OCI-LY3 (cell line): ENCODE measurements around the gene CPT1B.

Experiments
- H2AFZ ChIP-seq: fragments of 200-600, 300-600 bp; shearing (Covaris generic); 2 replicates; pipeline ENCODE4 v1.6.0; 2014; ENCODE audit warnings: antibody characterized with exemption, low read depth, low read length
- H3K27ac ChIP-seq: fragments of 200-600, 300-600 bp; sonication (generic); 2 replicates; pipeline ENCODE4 v1.5.1; 2014; ENCODE audit warnings: mild to moderate bottlenecking, low read length, moderate library complexity, mixed read lengths
- H3K27me3 ChIP-seq: fragments of 200-600, 300-600 bp; sonication (generic); 2 replicates; pipeline ENCODE4 v1.6.1; 2014; ENCODE audit warnings: low read depth, low read length, mixed read lengths
- H3K36me3 ChIP-seq: fragments of 200-600, 300-600 bp; sonication (generic); replicated peaks from 2 replicates; pipeline ENCODE3; 2014; ENCODE audit warnings: low read depth, low read length, mixed read lengths
- H3K4me1 ChIP-seq: fragments of 300-600, 200-600 bp; sonication (generic); 2 replicates; pipeline ENCODE4 v1.6.1; 2014; ENCODE audit warnings: low read length, mixed read lengths
- H3K4me2 ChIP-seq: fragments of 200-600, 300-600 bp; sonication (generic); 2 replicates; pipeline ENCODE4 v1.6.1; 2014; ENCODE audit warnings: low read length, mixed read lengths
- H3K4me3 ChIP-seq: fragments of 300-600, 200-600 bp; sonication (generic); 2 replicates; pipeline ENCODE4 v1.5.1; 2014; ENCODE audit warnings: antibody characterized with exemption, mild to moderate bottlenecking, low read length, moderate library complexity
- H3K79me2 ChIP-seq: fragments of 300-600, 200-600 bp; shearing (Covaris generic); 2 replicates; pipeline ENCODE4 v1.6.1; 2014; ENCODE audit warnings: mild to moderate bottlenecking, low read length, mixed read lengths
- H3K9ac ChIP-seq: fragments of 300-600, 200-600 bp; shearing (Covaris generic); 2 replicates; pipeline ENCODE4 v1.6.0; 2014; ENCODE audit warnings: mild to moderate bottlenecking, low read length, moderate library complexity
- H3K9me3 ChIP-seq: fragments of 200-600, 300-600 bp; shearing (Covaris generic); 2 replicates; pipeline ENCODE4 v1.6.1; 2014; ENCODE audit warnings: low read length, mixed read lengths; ENCODE audit not compliant: insufficient read depth
- H4K20me1 ChIP-seq: fragments of 200-600, 300-600 bp; sonication (generic); 2 replicates; pipeline ENCODE4 v1.6.1; 2016; ENCODE audit warnings: low read length, mixed read lengths; ENCODE audit not compliant: insufficient read depth
- CTCF ChIP-seq: fragments of 200-600, 300-600 bp; sonication (generic); IDR thresholded peaks from 2 replicates; pipeline ENCODE4 v1.5.1; 2014; ENCODE audit warnings: antibody characterized with exemption, low read length, low read depth
- EZH2phosphoT487 ChIP-seq: fragments of 200-600 bp; shearing (Covaris generic); IDR thresholded peaks from 2 replicates; pipeline ENCODE4 v1.6.1; 2018; ENCODE audit warnings: antibody characterized with exemption, mixed run types, low read depth

CPT1B gene

GRCh38 chr22:50605002-50605612, 26.9 kb upstream of the CPT1B start:
- Histone ChIP-seq H3K4me3 (no peak overlapping the region), H3K9ac (no peak overlapping the region), H3K36me3 (no peaks in the 10 kb centered on the region), H3K4me1 (no peaks in the 10 kb centered on the region), H4K20me1 (no peaks in the 10 kb centered on the region), H3K4me2 (no peak overlapping the region), H3K27me3 (no peaks in the 10 kb centered on the region), H3K79me2 (no peaks in the 10 kb centered on the region), H3K9me3 (no peaks in the 10 kb centered on the region), H3K27ac (no peak overlapping the region), H2AFZ (no peak overlapping the region)
- TF ChIP-seq EZH2phosphoT487 (no peak), CTCF (no peak)

DNA sequence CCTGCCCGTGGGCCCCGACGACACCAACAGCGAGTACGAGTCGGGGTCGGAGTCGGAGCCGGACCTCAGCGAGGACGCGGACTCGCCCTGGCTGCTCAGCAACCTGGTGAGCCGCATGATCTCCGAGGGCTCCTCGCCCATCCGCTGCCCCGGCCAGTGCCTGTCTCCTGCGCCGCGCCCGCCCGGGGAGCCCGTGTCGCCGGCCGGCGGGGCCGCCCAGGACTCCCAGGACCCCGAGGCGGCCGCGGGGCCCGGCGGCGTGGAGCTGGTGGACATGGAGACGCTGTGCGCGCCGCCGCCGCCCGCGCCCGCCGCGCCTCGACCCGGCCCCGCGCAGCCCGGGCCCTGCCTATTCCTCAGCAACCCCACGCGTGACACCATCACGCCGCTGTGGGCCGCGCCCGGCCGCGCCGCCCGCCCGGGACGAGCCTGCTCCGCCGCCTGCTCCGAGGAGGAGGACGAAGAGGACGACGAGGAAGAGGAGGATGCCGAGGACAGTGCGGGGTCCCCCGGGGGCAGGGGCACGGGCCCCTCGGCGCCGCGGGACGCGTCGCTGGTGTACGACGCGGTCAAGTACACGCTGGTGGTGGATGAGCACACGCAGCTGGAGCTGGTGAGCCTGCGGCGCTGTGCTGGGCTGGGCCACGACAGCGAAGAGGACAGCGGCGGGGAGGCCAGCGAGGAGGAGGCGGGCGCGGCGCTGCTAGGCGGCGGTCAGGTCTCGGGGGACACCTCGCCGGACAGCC, 26.2 kb upstream of the CPT1B start:
- H3K9ac ChIP-seq: no peak overlapping the region
- no peaks in the 10 kb centered on the region for H3K4me1 ChIP-seq
- TF ChIP-seq CTCF (no peak), EZH2phosphoT487 (no peak)
- H3K4me2 ChIP-seq: no peak overlapping the region
- H3K27ac ChIP-seq: no peak overlapping the region
- H2AFZ ChIP-seq: no peak overlapping the region
- no peak overlapping the region for H3K4me3 ChIP-seq
- H3K36me3 ChIP-seq: no peaks in the 10 kb centered on the region
- no peaks in the 10 kb centered on the region for H3K9me3 ChIP-seq
- no peaks in the 10 kb centered on the region for H3K27me3 ChIP-seq
- H4K20me1 ChIP-seq: no peaks in the 10 kb centered on the region
- no peaks in the 10 kb centered on the region for H3K79me2 ChIP-seq

- no peak overlapping the region for H3K4me2 ChIP-seq
- H3K27me3 ChIP-seq: no peaks in the 10 kb centered on the region
- H3K4me3 ChIP-seq: no peak overlapping the region
- no peak overlapping the region for H3K27ac ChIP-seq
- H2AFZ ChIP-seq: no peak overlapping the region
- no peaks in the 10 kb centered on the region for H3K9me3 ChIP-seq
- no peaks in the 10 kb centered on the region for H3K36me3 ChIP-seq
- TF ChIP-seq CTCF (no peak), EZH2phosphoT487 (no peak)
- no peak overlapping the region for H3K9ac ChIP-seq
- H4K20me1 ChIP-seq: no peaks in the 10 kb centered on the region
- H3K4me1 ChIP-seq: no peaks in the 10 kb centered on the region
- no peaks in the 10 kb centered on the region for H3K79me2 ChIP-seq
Measured at GRCh38 chr22:50603511-50604255, 25.5 kb upstream of the CPT1B start.

- no peaks in the 10 kb centered on the region for H3K27me3 ChIP-seq
Measured at GRCh38 chr22:50602338-50602700, 24.1 kb upstream of the CPT1B start.

More at GRCh38 chr22:50602338-50602700, 24.1 kb upstream of the CPT1B start:
- Histone ChIP-seq H3K9me3 (no peaks in the 10 kb centered on the region), H3K4me2 (no peak overlapping the region), H3K9ac (no peak overlapping the region), H3K79me2 (no peaks in the 10 kb centered on the region), H3K4me3 (no peak overlapping the region), H4K20me1 (no peaks in the 10 kb centered on the region), H3K4me1 (no peaks in the 10 kb centered on the region), H3K27ac (no peak overlapping the region), H3K36me3 (no peaks in the 10 kb centered on the region), H2AFZ (no peak overlapping the region)
- no peak for TF ChIP-seq EZH2phosphoT487
- no peak for TF ChIP-seq CTCF
